Heart left ventricle (tissue), 13 donors: Measurements from ENCODE around the gene SHANK3.
"Not testable (repeated sequence)": the region's sequence is repeated elsewhere in the genome, so short reads cannot be mapped to it uniquely, and the experiment has no call there.

Experiments used
- CTCF ChIP-seq, 12 donors: fragments of 200-600 bp; sonication (generic) in 4 of 12; IDR thresholded peaks; one replicate each; pipeline versions ENCODE4 v1.5.0 to v1.8.0; 2018 to 2022; ENCODE audit warnings: antibody characterized with exemption in 12 of 12, mild to moderate bottlenecking in 5 of 12
- POLR2A ChIP-seq, 2 donors: fragments of 450-650 bp; IDR thresholded peaks; one replicate each; pipeline ENCODE4 v1.6.1; 2017; ENCODE audit warnings: antibody characterized with exemption in 2 of 2, mild to moderate bottlenecking in 2 of 2, moderate library complexity in 2 of 2
- donor health status: ischemic (EF 13 %, LVEDD 7.1; RV severe dilation, severe dysfunction).
- donor health status: DM: no; HTN: yes; CAD: no.
- donor health status: DM: no; HTN: no; CAD: no.
- donor health status: ischemic (EF 25% LVEDD 6.9; RV normal size, moderate dysfunction).
- donor health status: ischemic (EF 25% LVEDD 5.7; RV mildly dilated, moderate dysfunction).
- donor health status: ischemic (EF 35%, LVEDD 5.7; RV mildly dilated, moderate dysfunction).
- donor health status: nonischemic (EF 11% LVEDD 7.7; RV severe dilation, severe dysfunction).
- donor health status: DM: yes; HTN: yes; CAD: no.
- donor health status: PGD.
- donor health status: ischemic (EF 29% LVEDD 5.4; RV normal size, mild dysfunction).
- donor health status: nonischemic (EF 23%, LVEDD 6.1; RV moderate dilation, normal function).

- not testable (repeated sequence) for TF ChIP-seq POLR2A, CTCF (IDR thresholded peaks at IDR 0.05)
These were observed 32.3 kb upstream of the SHANK3 start for GRCh38 chr22:50640296-50640695.
